Measurements from ENCODE around the gene CNN2. TPM values are rescaled to one million over a fixed set of nuclear protein-coding genes. Genes with fewer than 3 reads are reported as not detected.
A peak's percentile ranks its signal among the peaks of the same experiment; 100 is the strongest.

Gene CNN2
- total and polyA plus RNA-seq, 2 of the 13 experiments (the other 11 are each of a cell fraction or from before 2014, with no cell fraction given) = 63.6 to 70.0 TPM

GRCh38 chr19:1019980-1020867, 6.2 kb upstream of the CNN2 start (continued):
- TF ChIP-seq NCOA1 (CRISPR knock-in tag; IDR thresholded peaks at IDR 0.05) (no peak), SAFB2 (CRISPR knock-in tag; IDR thresholded peaks at IDR 0.05; ENCODE audit: borderline replicate concordance, low read depth) (0 out of 2 replicates have a peak, but pooled peaks have one; percentile 17), HNF4G (IDR thresholded peaks at IDR 0.05; ENCODE audit: borderline replicate concordance, low read depth, low read length) (0 out of 2 replicates have a peak, but pooled peaks have one; percentile 28), HNF4G (CRISPR knock-in tag; IDR thresholded peaks at IDR 0.05; ENCODE audit: borderline replicate concordance, low read depth) (no peak; the same call in 1 of the 2 replicates), BRCA1 (CRISPR knock-in tag; IDR thresholded peaks at IDR 0.05) (peak; percentile 30; the same call in 1 of the 2 replicates), HNF4A (CRISPR knock-in tag; IDR thresholded peaks at IDR 0.05) (peak; percentile 21; the same call in 1 of the 2 replicates), ATAD3A (CRISPR knock-in tag; IDR thresholded peaks at IDR 0.05) (no peak), CEBPZ (IDR thresholded peaks at IDR 0.05; ENCODE audit: low read length) (no peak), SMAD9 (CRISPR knock-in tag; IDR thresholded peaks at IDR 0.05) (0 out of 2 replicates have a peak, but pooled peaks have one; percentile 50), ZBTB44 (CRISPR knock-in tag; IDR thresholded peaks at IDR 0.05) (no peak), HMGXB3 (CRISPR knock-in tag; IDR thresholded peaks at IDR 0.05; ENCODE audit: borderline replicate concordance) (no peak), ZNF607 (CRISPR knock-in tag; IDR thresholded peaks at IDR 0.05; ENCODE audit: borderline replicate concordance) (peak; percentile 26; the same call in 1 of the 2 replicates), HOXA5 (CRISPR knock-in tag; IDR thresholded peaks at IDR 0.05) (no peak), ESRRA (CRISPR knock-in tag; IDR thresholded peaks at IDR 0.05; ENCODE audit: low read depth) (no peak; the same call in 1 of the 2 replicates), MATR3 (CRISPR knock-in tag; IDR thresholded peaks at IDR 0.05) (no peak)
- TF ChIP-seq, protein P1, sequence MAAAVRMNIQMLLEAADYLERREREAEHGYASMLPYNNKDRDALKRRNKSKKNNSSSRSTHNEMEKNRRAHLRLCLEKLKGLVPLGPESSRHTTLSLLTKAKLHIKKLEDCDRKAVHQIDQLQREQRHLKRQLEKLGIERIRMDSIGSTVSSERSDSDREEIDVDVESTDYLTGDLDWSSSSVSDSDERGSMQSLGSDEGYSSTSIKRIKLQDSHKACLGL (CRISPR knock-in tag; IDR thresholded peaks at IDR 0.05) = peak; percentile 21; the same call in 1 of the 2 replicates
- TF ChIP-seq, protein P2, sequence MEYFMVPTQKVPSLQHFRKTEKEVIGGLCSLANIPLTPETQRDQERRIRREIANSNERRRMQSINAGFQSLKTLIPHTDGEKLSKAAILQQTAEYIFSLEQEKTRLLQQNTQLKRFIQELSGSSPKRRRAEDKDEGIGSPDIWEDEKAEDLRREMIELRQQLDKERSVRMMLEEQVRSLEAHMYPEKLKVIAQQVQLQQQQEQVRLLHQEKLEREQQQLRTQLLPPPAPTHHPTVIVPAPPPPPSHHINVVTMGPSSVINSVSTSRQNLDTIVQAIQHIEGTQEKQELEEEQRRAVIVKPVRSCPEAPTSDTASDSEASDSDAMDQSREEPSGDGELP (IDR thresholded peaks at IDR 0.05; ENCODE audit: borderline replicate concordance, low read depth) = no peak

Measured in HepG2 (cell line).